Esophagus squamous epithelium (tissue), 5 donors: ENCODE results near the gene IL21R. TPM values are rescaled to one million over a fixed set of nuclear protein-coding genes. Genes with fewer than 3 reads are reported as not detected.
"Not testable (repeated sequence)": the region's sequence is repeated elsewhere in the genome, so short reads cannot be mapped to it uniquely, and the experiment has no call there.

Experiments
- DNase-seq: peaks from one replicate; lab custom pipeline; 2025; lab: John Stamatoyannopoulos, UW
- H3K27ac ChIP-seq, 4 donors: fragments of 200-600 bp; sonication (generic); one replicate each; pipeline ENCODE4 v1.5.1; 2016 to 2019; ENCODE audit warnings: mild to moderate bottlenecking in 1 of 4
- H3K27me3 ChIP-seq, 4 donors: fragments of 200-600 bp; sonication (generic); 1 replicate in 3 of 4; 2 replicates in 1 of 4; pipeline versions ENCODE4 v1.5.1 to v1.6.0; 2017 to 2021; ENCODE audit warnings: antibody characterized with exemption in 1 of 4
- H3K36me3 ChIP-seq, 3 donors: fragments of 200-600 bp; sonication (generic); one replicate each; pipeline ENCODE4 v1.5.1; 2016 to 2019
- H3K4me1 ChIP-seq, 3 donors: fragments of 200-600 bp; sonication (generic); one replicate each; pipeline ENCODE4 v1.5.1; 2017 to 2019
- H3K4me3 ChIP-seq, 4 donors: fragments of 200-600 bp; sonication (generic); 1 replicate in 3 of 4; 2 replicates in 1 of 4; pipeline ENCODE4 v1.5.1; 2016 to 2019; ENCODE audit warnings: mild to moderate bottlenecking in 2 of 4, moderate library complexity in 1 of 4
- H3K9me3 ChIP-seq, 3 donors: fragments of 200-600 bp; sonication (generic); one replicate each; pipeline ENCODE4 v1.5.1; 2016 to 2019
- CTCF ChIP-seq, 6 experiments: fragments of 450-650 bp in 4 of 6; fragments of 200-600 bp in 2 of 6; sonication (generic) in 2 of 6; IDR thresholded peaks; one replicate each; pipeline ENCODE4 v1.5.1; 2016 to 2019; ENCODE audit warnings: antibody characterized with exemption in 6 of 6, mild to moderate bottlenecking in 4 of 6, moderate library complexity in 4 of 6
- POLR2A ChIP-seq, 4 donors: fragments of 450-650 bp; IDR thresholded peaks; one replicate each; pipeline ENCODE4 v1.6.1; 2017; ENCODE audit warnings: antibody characterized with exemption in 4 of 4, mild to moderate bottlenecking in 4 of 4, moderate library complexity in 3 of 4
- WGBS, 2 donors: methylation state at CpG; one replicate each; pipeline ENCODE4 v1.1.5; 2018; 5-methylcytosine and 5-hydroxymethylcytosine counted together
- intact Hi-C: fragments of 100-400 bp; cut with DNase I; formaldehyde crosslinking; loops from one replicate; pipeline ENCODE4 v1.15.0; 2022
- total RNA-seq, 4 donors: library from RNA; depleted of rRNA; stranded (reverse); fragments of >200 nt; gene quantifications; one replicate each; pipeline ENCODE4 v1.1.0, GENCODE V29; 2016
- donor health status: DM: yes; HTN: yes; CAD: no.

IL21R gene
- total RNA-seq, 4 donors from 2014 or later = 0.23 to 1.2 (median 0.39) TPM

GRCh38 chr16:27433636-27434035 is 31.7 kb downstream of the IL21R start:
- intact Hi-C loops = no loop called here
- WGBS, 2 donors = 78 to 84% methylated on average over 7 to 8 of the region's 8 CpGs
- H3K9me3 ChIP-seq = no peaks in the 10 kb centered on the region
- H3K27ac ChIP-seq = no peak overlapping the region
- peaks cover 0 to 3% (median 0%) of the 10 kb centered on the region in 3 donors for H3K4me1 ChIP-seq
- no peaks in the 10 kb centered on the region for H3K36me3 ChIP-seq
- no peak overlapping the region for H3K4me3 ChIP-seq
- peaks cover 0 to 24% (median 0%) of the 10 kb centered on the region in 4 donors for H3K27me3 ChIP-seq
- no peak for DNase-seq
- no peak for TF ChIP-seq CTCF (IDR thresholded peaks at IDR 0.05)
- no peak for TF ChIP-seq POLR2A (IDR thresholded peaks at IDR 0.05)

GRCh38 chr16:27434141-27435051 is 32.4 kb downstream of the IL21R start:
- Histone ChIP-seq H3K36me3 (no peaks in the 10 kb centered on the region), H3K9me3 (no peaks in the 10 kb centered on the region), H3K4me1 (peaks cover 0 to 3% (median 0%) of the 10 kb centered on the region in 3 donors), H3K4me3 (no peak overlapping the region), H3K27ac (no peak overlapping the region), H3K27me3 (peaks cover 0 to 19% (median 0%) of the 10 kb centered on the region in 4 donors)
- intact Hi-C loops = no loop called here
- DNase-seq = no peak
- no peak for TF ChIP-seq POLR2A (IDR thresholded peaks at IDR 0.05)
- no peak for TF ChIP-seq CTCF (IDR thresholded peaks at IDR 0.05)
- WGBS, 2 donors = 77 to 95% methylated on average over 6 to 16 of the region's 16 CpGs

- DNase-seq, H3K27ac ChIP-seq, H3K36me3 ChIP-seq, H3K9me3 ChIP-seq, intact Hi-C loops, H3K4me1 ChIP-seq, H3K4me3 ChIP-seq: not testable (repeated sequence)
- peaks cover 0 to 11% (median 0%) of the 10 kb centered on the region in 4 donors for H3K27me3 ChIP-seq
- WGBS, 2 donors = 79 to 93% methylated on average over 5 of the region's 5 CpGs
Measured at GRCh38 chr16:27435146-27435545, 33.2 kb downstream of the IL21R start.

- peaks cover 0 to 3% (median 0%) of the 10 kb centered on the region in 3 donors for H3K4me1 ChIP-seq
- H3K36me3 ChIP-seq = no peaks in the 10 kb centered on the region
- H3K9me3 ChIP-seq = no peaks in the 10 kb centered on the region
- WGBS, 2 donors = 92 to 95% methylated on average over 1 to 8 of the region's 8 CpGs
- TF ChIP-seq POLR2A (IDR thresholded peaks at IDR 0.05) = no peak
- no peak for TF ChIP-seq CTCF (IDR thresholded peaks at IDR 0.05)
- H3K4me3 ChIP-seq = no peak overlapping the region
- intact Hi-C loops = no loop called here
- no peak for DNase-seq
- peaks cover 0 to 5% (median 0%) of the 10 kb centered on the region in 4 donors for H3K27me3 ChIP-seq
- no peak overlapping the region for H3K27ac ChIP-seq
Measured at GRCh38 chr16:27436065-27436464, 34.1 kb downstream of the IL21R start.

- Histone ChIP-seq H3K9me3 (no peaks in the 10 kb centered on the region), H3K36me3 (no peaks in the 10 kb centered on the region), H3K27ac (no peak overlapping the region), H3K4me1 (peaks cover 0 to 3% (median 0%) of the 10 kb centered on the region in 3 donors), H3K27me3 (no peaks in the 10 kb centered on the region), H3K4me3 (no peak overlapping the region)
- intact Hi-C loops = no loop called here
- 67 to 90% methylated on average over 3 of the region's 9 CpGs for WGBS, 2 donors
- no peak for TF ChIP-seq CTCF (IDR thresholded peaks at IDR 0.05)
- TF ChIP-seq POLR2A (IDR thresholded peaks at IDR 0.05) = no peak
- DNase-seq = no peak
Measured at GRCh38 chr16:27436921-27437650, 35.1 kb downstream of the IL21R start.
